Lower leg skin (tissue), 4 donors: Measurements from ENCODE around the gene HTR6. TPM values are rescaled to one million over a fixed set of nuclear protein-coding genes. Genes with fewer than 3 reads are reported as not detected.

Experiments used
- DNase-seq, 2 donors: peaks; one replicate each; pipeline ENCODE4 v3.0.0-alpha.2; 2019; ENCODE audit warnings: low spot score in 2 of 2
- H3K4me3 ChIP-seq: fragments of 200-600 bp; sonication (generic); 2 replicates; pipeline ENCODE4 v1.5.1; 2017; ENCODE audit warnings: mild to moderate bottlenecking, low read depth; ENCODE audit not compliant: poor library complexity, severe bottlenecking
- POLR2A ChIP-seq, 2 donors: fragments of 450-650 bp; IDR thresholded peaks; one replicate each; pipeline ENCODE4 v1.6.1; 2016 to 2017; ENCODE audit warnings: antibody characterized with exemption in 2 of 2, mild to moderate bottlenecking in 1 of 2, moderate library complexity in 1 of 2
- WGBS, 2 donors: methylation state at CpG; one replicate each; pipeline ENCODE4 v1.1.5; 2018; 5-methylcytosine and 5-hydroxymethylcytosine counted together
- intact Hi-C: fragments of 100-400 bp; cut with DNase I; formaldehyde crosslinking; loops from one replicate; pipeline ENCODE4 v1.15.0; 2023; ENCODE audit warnings: low total_unique reads
- total RNA-seq, 4 donors: library from RNA; depleted of rRNA; stranded (reverse); fragments of >200 nt; gene quantifications; one replicate each; pipeline ENCODE4 v1.1.0, GENCODE V29; 2016
- TF ChIP-seq, protein P1 (sequence below), 3 donors: fragments of 450-650 bp; IDR thresholded peaks; one replicate each; pipeline ENCODE4 v1.5.1; 2016; ENCODE audit warnings: antibody characterized with exemption in 3 of 3, mild to moderate bottlenecking in 3 of 3, moderate library complexity in 2 of 3

The HTR6 gene
- total RNA-seq, 4 donors from 2014 or later = 0.16 TPM; not detected in 3

GRCh38 chr1:19665496-19666465 is 1.1 kb downstream of the HTR6 start:
- DNase-seq = no peak
- 19 to 24% methylated on average over 23 to 55 of the region's 84 CpGs for WGBS, 2 donors
- intact Hi-C loops = no loop called here
- TF ChIP-seq, protein P1, sequence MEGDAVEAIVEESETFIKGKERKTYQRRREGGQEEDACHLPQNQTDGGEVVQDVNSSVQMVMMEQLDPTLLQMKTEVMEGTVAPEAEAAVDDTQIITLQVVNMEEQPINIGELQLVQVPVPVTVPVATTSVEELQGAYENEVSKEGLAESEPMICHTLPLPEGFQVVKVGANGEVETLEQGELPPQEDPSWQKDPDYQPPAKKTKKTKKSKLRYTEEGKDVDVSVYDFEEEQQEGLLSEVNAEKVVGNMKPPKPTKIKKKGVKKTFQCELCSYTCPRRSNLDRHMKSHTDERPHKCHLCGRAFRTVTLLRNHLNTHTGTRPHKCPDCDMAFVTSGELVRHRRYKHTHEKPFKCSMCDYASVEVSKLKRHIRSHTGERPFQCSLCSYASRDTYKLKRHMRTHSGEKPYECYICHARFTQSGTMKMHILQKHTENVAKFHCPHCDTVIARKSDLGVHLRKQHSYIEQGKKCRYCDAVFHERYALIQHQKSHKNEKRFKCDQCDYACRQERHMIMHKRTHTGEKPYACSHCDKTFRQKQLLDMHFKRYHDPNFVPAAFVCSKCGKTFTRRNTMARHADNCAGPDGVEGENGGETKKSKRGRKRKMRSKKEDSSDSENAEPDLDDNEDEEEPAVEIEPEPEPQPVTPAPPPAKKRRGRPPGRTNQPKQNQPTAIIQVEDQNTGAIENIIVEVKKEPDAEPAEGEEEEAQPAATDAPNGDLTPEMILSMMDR (IDR thresholded peaks at IDR 0.05) = no peak
- TF ChIP-seq POLR2A (IDR thresholded peaks at IDR 0.05) = no peak
- no peak overlapping the region for H3K4me3 ChIP-seq

GRCh38 chr1:19668888-19669287 is 4.2 kb downstream of the HTR6 start:
- WGBS, 2 donors = 77 to 80% methylated on average over 8 of the region's 8 CpGs
- DNase-seq = no peak
- TF ChIP-seq POLR2A (IDR thresholded peaks at IDR 0.05) = no peak
- TF ChIP-seq, protein P1 (IDR thresholded peaks at IDR 0.05) = no peak
- H3K4me3 ChIP-seq = no peak overlapping the region
- intact Hi-C loops = no loop called here

DNA sequence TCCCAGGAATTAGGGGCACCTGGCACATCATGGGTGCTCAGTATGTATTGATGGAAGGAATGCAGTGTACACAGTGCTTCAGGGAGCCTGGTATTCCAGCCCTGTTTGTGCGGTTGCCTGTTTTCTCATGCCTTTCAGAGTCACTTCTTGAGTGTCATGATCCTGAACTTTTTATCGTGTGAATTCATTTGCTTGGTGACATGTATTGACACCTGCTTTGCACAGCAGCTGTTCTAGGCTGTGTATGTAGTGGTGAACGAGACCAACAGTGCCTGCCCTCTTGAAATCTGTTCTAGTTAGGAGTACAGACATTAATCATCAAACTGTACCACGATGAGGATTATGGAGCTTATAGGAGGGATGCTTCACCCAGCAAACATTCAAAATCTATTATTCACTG is 6.1 kb downstream of the HTR6 start:
- 66 to 71% methylated on average over 4 of the region's 4 CpGs for whole genome bisulfite sequencing, 2 donors
- TF ChIP-seq POLR2A (IDR thresholded peaks at IDR 0.05) = no peak
- TF ChIP-seq, protein P1 (IDR thresholded peaks at IDR 0.05) = no peak
- H3K4me3 ChIP-seq = no peak overlapping the region
- intact Hi-C loops = no loop called here
- no peak for DNase-seq

- H3K4me3 ChIP-seq = no peak overlapping the region
- 56 to 62% methylated on average over 6 of the region's 6 CpGs for WGBS, 2 donors
- TF ChIP-seq POLR2A (IDR thresholded peaks at IDR 0.05) = no peak
- TF ChIP-seq, protein P1 (IDR thresholded peaks at IDR 0.05) = no peak
- intact Hi-C loops = no loop called here
- DNase-seq = no peak
Measured at GRCh38 chr1:19672237-19672636, 7.6 kb downstream of the HTR6 start.

- H3K4me3 ChIP-seq = no peak overlapping the region
- 67 to 70% methylated on average over 5 of the region's 5 CpGs for WGBS, 2 donors
- no peak for DNase-seq
- intact Hi-C loops = no loop called here
- TF ChIP-seq, protein P1 (IDR thresholded peaks at IDR 0.05) = no peak
- no peak for TF ChIP-seq POLR2A (IDR thresholded peaks at IDR 0.05)
Measured at GRCh38 chr1:19675797-19676196, 11.1 kb downstream of the HTR6 start.
